ENCODE results near the gene STIM2. TPM values are rescaled to one million over a fixed set of nuclear protein-coding genes. Genes with fewer than 3 reads are reported as not detected.

STIM2 gene
- total RNA-seq, 6 experiments from 2014 or later: 9.1 to 14.6 (median 9.6) TPM

DNA sequence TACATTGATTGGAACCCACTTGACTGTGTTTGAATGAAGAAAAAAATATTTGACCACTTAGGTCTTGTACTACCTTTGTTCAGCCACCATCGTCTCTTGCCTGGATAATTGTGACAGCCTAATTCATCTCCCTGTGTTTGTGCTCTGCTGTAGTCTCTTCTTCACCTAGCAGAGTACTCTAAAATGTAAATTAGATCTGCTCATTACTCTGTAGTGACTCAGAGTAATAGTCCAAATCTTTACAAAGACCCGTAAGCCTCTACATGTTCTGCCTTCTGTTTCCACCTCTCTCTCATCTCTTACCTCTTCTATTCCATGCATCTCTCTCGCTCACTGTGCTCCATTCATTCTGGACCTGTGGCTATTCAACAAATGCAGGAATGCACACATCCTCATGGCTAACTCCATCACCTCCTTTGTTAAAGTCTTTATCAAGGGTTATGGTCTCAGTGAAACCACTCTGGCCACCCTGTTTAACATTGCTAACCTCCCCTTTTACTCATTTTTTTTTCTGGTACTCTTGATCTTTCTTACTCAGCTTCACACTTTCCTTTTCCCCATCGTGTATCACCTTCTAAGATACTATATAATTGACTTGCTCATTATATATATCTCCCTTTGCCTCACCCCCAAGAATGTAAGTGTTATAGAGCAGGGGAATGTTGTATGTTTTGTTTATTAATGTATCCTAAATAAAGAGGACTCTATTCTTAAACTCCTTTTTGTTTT is 98.4 kb downstream of the STIM2 start:
- Histone ChIP-seq H3K9me3 (no peaks in the 10 kb centered on the region), H3K4me3 (no peak overlapping the region), H3K27ac (no peak overlapping the region), H3K4me1 (no peaks in the 10 kb centered on the region), H3K36me3 (peaks cover 0 to 2% (median 0%) of the 10 kb centered on the region in 4 donors), H3K27me3 (no peaks in the 10 kb centered on the region)
- intact Hi-C loops (cut with DNase I): no loop called here
- DNase-seq (no peak), ATAC-seq (no peak)
- WGBS (ENCODE audit: insufficient coverage, low coverage, low lambda C conversion rate, missing lambda C conversion rate): 79% methylated on average over 4 of the region's 4 CpGs
- TF ChIP-seq, protein P1, sequence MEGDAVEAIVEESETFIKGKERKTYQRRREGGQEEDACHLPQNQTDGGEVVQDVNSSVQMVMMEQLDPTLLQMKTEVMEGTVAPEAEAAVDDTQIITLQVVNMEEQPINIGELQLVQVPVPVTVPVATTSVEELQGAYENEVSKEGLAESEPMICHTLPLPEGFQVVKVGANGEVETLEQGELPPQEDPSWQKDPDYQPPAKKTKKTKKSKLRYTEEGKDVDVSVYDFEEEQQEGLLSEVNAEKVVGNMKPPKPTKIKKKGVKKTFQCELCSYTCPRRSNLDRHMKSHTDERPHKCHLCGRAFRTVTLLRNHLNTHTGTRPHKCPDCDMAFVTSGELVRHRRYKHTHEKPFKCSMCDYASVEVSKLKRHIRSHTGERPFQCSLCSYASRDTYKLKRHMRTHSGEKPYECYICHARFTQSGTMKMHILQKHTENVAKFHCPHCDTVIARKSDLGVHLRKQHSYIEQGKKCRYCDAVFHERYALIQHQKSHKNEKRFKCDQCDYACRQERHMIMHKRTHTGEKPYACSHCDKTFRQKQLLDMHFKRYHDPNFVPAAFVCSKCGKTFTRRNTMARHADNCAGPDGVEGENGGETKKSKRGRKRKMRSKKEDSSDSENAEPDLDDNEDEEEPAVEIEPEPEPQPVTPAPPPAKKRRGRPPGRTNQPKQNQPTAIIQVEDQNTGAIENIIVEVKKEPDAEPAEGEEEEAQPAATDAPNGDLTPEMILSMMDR (IDR thresholded peaks at IDR 0.05): no peak
- no peak for TF ChIP-seq POLR2A (IDR thresholded peaks at IDR 0.05)

DNA sequence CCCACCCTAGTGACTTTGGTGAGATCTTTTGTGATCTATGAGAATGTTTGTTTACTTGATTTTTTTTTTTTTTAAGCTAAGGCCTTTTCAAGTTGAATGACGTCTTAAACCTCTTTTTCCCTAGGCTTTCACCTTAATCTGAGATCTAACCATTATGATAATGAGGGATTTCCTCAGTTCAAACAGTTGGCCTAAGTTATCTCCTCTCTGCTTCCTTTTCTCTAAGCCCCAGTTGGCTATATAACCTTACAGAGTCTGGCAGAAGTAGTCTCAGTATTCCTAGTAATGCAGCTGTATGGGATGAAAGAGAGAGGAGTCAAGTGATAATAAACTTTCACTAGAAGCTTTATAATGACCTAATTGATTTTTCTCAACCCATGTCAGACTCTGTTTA is 99.0 kb downstream of the STIM2 start:
- Histone ChIP-seq H3K27ac (no peak overlapping the region), H3K9me3 (no peaks in the 10 kb centered on the region), H3K4me1 (no peaks in the 10 kb centered on the region), H3K27me3 (no peaks in the 10 kb centered on the region), H3K36me3 (peaks cover 0 to 2% (median 0%) of the 10 kb centered on the region in 4 donors), H3K4me3 (no peak overlapping the region)
- ATAC-seq (no peak), DNase-seq (no peak)
- intact Hi-C loops (cut with DNase I): no loop called here
- TF ChIP-seq, protein P1 (IDR thresholded peaks at IDR 0.05): no peak
- no CpG with 5 or more reads among the region's 1 CpG for WGBS (ENCODE audit: insufficient coverage, low coverage, low lambda C conversion rate, missing lambda C conversion rate)

DNA sequence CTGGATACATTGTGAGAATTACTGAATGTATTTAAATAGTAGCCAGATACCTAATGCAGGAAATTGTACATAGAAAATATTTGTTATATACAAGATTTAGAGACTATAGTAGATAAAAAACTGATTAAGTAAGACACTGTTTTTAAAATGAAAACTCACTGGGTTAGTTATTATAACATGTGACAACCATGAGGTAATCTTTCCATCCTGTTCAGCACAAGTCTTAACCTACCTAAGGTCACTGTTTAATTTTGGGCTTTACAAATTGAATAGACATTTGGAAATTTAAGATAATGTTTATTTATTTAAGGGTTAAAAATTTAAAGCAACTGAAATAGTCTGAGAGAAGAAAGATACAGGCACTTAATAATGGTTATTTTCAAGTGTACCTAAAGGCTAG is 102.1 kb downstream of the STIM2 start:
- ATAC-seq (peak in 1 of 4 donors; percentile 63), DNase-seq (no peak)
- Histone ChIP-seq H3K36me3 (peaks cover 0 to under 1% (median 0%) of the 10 kb centered on the region in 4 donors), H3K4me3 (no peak overlapping the region), H3K4me1 (no peaks in the 10 kb centered on the region), H3K9me3 (no peaks in the 10 kb centered on the region), H3K27me3 (no peaks in the 10 kb centered on the region), H3K27ac (no peak overlapping the region)
- TF ChIP-seq, protein P1 (IDR thresholded peaks at IDR 0.05): no peak
- TF ChIP-seq POLR2A (IDR thresholded peaks at IDR 0.05): no peak
- intact Hi-C loops (cut with DNase I): no loop called here

DNA sequence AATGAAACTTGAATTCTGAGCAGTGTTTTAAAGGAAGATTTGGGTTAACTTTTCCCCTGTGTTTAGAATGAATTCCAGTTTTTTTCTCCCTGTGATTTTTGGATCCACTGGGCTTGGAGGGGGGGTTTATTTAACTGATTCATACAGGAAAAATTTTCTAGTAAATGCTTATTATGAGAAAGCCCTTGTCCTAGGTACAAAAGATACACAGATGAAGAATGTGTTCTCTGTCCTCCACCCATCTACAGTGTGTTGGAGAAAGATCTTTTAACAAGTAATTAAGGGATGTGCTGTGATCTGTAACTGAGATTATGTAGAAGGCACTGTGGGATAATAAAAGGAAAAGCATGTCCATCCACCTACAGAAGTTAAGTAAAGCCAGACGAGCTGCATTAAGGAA is 103.9 kb downstream of the STIM2 start:
- no peaks in the 10 kb centered on the region for H3K27me3 ChIP-seq
- TF ChIP-seq, protein P1 (IDR thresholded peaks at IDR 0.05): no peak
- TF ChIP-seq POLR2A (IDR thresholded peaks at IDR 0.05): no peak
- intact Hi-C loops (cut with DNase I): no loop called here
- H3K27ac ChIP-seq: no peak overlapping the region
- H3K36me3 ChIP-seq: no peaks in the 10 kb centered on the region
- H3K4me3 ChIP-seq: no peak overlapping the region
- no peaks in the 10 kb centered on the region for H3K4me1 ChIP-seq
- ATAC-seq (no peak), DNase-seq (no peak)
- H3K9me3 ChIP-seq: no peaks in the 10 kb centered on the region
- WGBS (ENCODE audit: insufficient coverage, low coverage, low lambda C conversion rate, missing lambda C conversion rate): 67% methylated on average over 1 of the region's 1 CpG

Data from right lobe of liver (tissue), 6 donors.